Heart left ventricle (tissue), 16 donors: ENCODE measurements around the gene ALG6. TPM values are rescaled to one million over a fixed set of nuclear protein-coding genes. Genes with fewer than 3 reads are reported as not detected.
A peak's percentile ranks its signal among the peaks of the same experiment; 100 is the strongest.

Source experiments
- ATAC-seq, 4 donors: fragments of 200-7000 bp; cut with Tn5 transposase; one replicate each; pipeline ENCODE4 v1.9.1; 2020 to 2022; ENCODE audit warnings: moderate library complexity in 4 of 4, mild to moderate bottlenecking in 3 of 4, moderate number of reproducible peaks in 1 of 4
- DNase-seq, 5 donors: peaks; one replicate each; pipeline ENCODE4 v3.0.0-alpha.2; 2020
- H3K27ac ChIP-seq, 12 donors: fragments of 200-600 bp; sonication (generic) in 4 of 12; one replicate each; pipeline versions ENCODE4 v1.5.0 to v1.8.0; 2016 to 2022; ENCODE audit warnings: mild to moderate bottlenecking in 2 of 12
- H3K27me3 ChIP-seq, 9 donors: fragments of 200-600 bp; sonication (generic) in 2 of 9; one replicate each; pipeline versions ENCODE4 v1.5.1 to v1.8.0; 2016 to 2022; ENCODE audit warnings: mild to moderate bottlenecking in 3 of 9
- H3K36me3 ChIP-seq, 9 donors: fragments of 200-600 bp; sonication (generic) in 2 of 9; one replicate each; pipeline versions ENCODE4 v1.5.0 to v1.8.0; 2018 to 2022; ENCODE audit warnings: mild to moderate bottlenecking in 2 of 9
- H3K4me1 ChIP-seq, 12 donors: fragments of 200-600 bp; sonication (generic) in 4 of 12; one replicate each; pipeline versions ENCODE4 v1.5.0 to v1.8.0; 2016 to 2022; ENCODE audit warnings: mild to moderate bottlenecking in 3 of 12
- H3K4me3 ChIP-seq, 12 donors: fragments of 200-600 bp; sonication (generic) in 4 of 12; one replicate each; pipeline versions ENCODE4 v1.5.0 to v1.8.0; 2017 to 2022; ENCODE audit warnings: mild to moderate bottlenecking in 9 of 12, moderate library complexity in 4 of 12
- H3K9me3 ChIP-seq, 12 donors: fragments of 200-600 bp; sonication (generic) in 4 of 12; one replicate each; pipeline versions ENCODE4 v1.5.0 to v1.8.0; 2016 to 2022; ENCODE audit warnings: mild to moderate bottlenecking in 1 of 12
- CTCF ChIP-seq, 12 donors: fragments of 200-600 bp; sonication (generic) in 4 of 12; IDR thresholded peaks; one replicate each; pipeline versions ENCODE4 v1.5.0 to v1.8.0; 2018 to 2022; ENCODE audit warnings: antibody characterized with exemption in 12 of 12, mild to moderate bottlenecking in 5 of 12
- POLR2A ChIP-seq, 2 donors: fragments of 450-650 bp; IDR thresholded peaks; one replicate each; pipeline ENCODE4 v1.6.1; 2017; ENCODE audit warnings: antibody characterized with exemption in 2 of 2, mild to moderate bottlenecking in 2 of 2, moderate library complexity in 2 of 2
- WGBS, 4 donors: extraction: QIAGEN DNeasy Blood & Tissue Kit in 2 of 4; methylation state at CpG; one replicate each; pipeline versions ENCODE4 v1.1.5 to v1.1.7; 2013 to 2018; 5-methylcytosine and 5-hydroxymethylcytosine counted together
- intact Hi-C, 10 donors: fragments of 100-400 bp; cut with DNase I; formaldehyde crosslinking; loops; one replicate each; pipeline versions ENCODE4 v1.11.1 to v1.14.2; 2022
- polyA plus RNA-seq, 2 donors: library from polyadenylated mRNA; stranded (reverse); fragments of 200-250 nt; gene quantifications; one replicate each; pipeline ENCODE4 v1.2.3, GENCODE V29; 2013
- total RNA-seq, 9 donors: library from RNA; depleted of rRNA in 2 of 9; stranded (reverse); fragments of >200 nt in 2 of 9; fragmentation: NEBNext Ultra II Directional in 3 of 9; extraction: Animal tissue kit (Norgen Biotek cat#: 25700) in 3 of 9; gene quantifications; one replicate each; pipeline versions ENCODE4 v1.1.0 to v1.2.4, GENCODE V29; 2016 to 2023
- donor health status: ischemic (EF 13 %, LVEDD 7.1; RV severe dilation, severe dysfunction).
- donor health status: healthy with polysubstance abuse.
- donor health status: DM: no; HTN: yes; CAD: no.
- donor health status: DM: no; HTN: no; CAD: no.
- donor health status: ischemic (EF 25% LVEDD 6.9; RV normal size, moderate dysfunction).
- donor health status: ischemic (EF 25% LVEDD 5.7; RV mildly dilated, moderate dysfunction).
- donor health status: healthy.
- donor health status: DM: yes; HTN: yes; CAD: no.
- donor health status: ischemic (EF 35%, LVEDD 5.7; RV mildly dilated, moderate dysfunction).
- donor health status: nonischemic (EF 11% LVEDD 7.7; RV severe dilation, severe dysfunction).
- donor health status: DM: yes; HTN: yes; CAD: no.
- donor health status: PGD.
- donor health status: ischemic (EF 29% LVEDD 5.4; RV normal size, mild dysfunction).
- donor health status: nonischemic (EF 23%, LVEDD 6.1; RV moderate dilation, normal function).

Gene ALG6
- total and polyA plus RNA-seq, 11 donors, result 3.0 to 7.6 (median 4.3) TPM

- H3K27ac ChIP-seq, result no peak overlapping the region
- 84 to 90% (median 90%) methylated on average over 5 of the region's 5 CpGs for WGBS, 4 donors
- H3K9me3 ChIP-seq, result no peaks in the 10 kb centered on the region
- H3K4me3 ChIP-seq, result no peak overlapping the region
- H3K27me3 ChIP-seq, result peaks cover 0 to 3% (median 0%) of the 10 kb centered on the region in 9 donors
- no peaks in the 10 kb centered on the region for H3K36me3 ChIP-seq
- ATAC-seq (no peak), DNase-seq (no peak)
- H3K4me1 ChIP-seq, result peaks cover 0 to 11% (median 2%) of the 10 kb centered on the region in 12 donors
- intact Hi-C loops, result loop anchor here in 2 of 10 donors (10.0 kb wide), 1 partner anchor 162 kb away; the partner anchor contains the start of genes EFCAB7 (in 2 of the 2) and ITGB3BP (in 2 of the 2)
- no peak for TF ChIP-seq POLR2A (IDR thresholded peaks at IDR 0.05)
- no peak for TF ChIP-seq CTCF (IDR thresholded peaks at IDR 0.05)
Measured at GRCh38 chr1:63363014-63363413, 4.4 kb upstream of the ALG6 start.

DNA sequence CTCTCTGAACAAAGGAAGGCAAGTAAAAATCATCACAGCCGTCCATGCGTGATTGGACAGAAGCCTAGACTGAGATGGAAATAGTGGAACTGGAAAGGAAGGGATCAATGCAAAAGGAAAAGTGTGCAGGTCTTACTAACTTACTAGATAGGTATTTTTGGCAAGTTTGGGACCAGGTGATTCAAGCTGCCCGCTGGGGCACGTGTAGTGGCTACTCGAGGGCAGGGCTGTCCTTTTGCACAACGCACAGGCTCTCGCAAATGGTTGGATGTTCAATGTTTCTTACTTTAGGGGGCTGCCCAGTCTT is 566 bp upstream of the ALG6 start:
- TF ChIP-seq CTCF (IDR thresholded peaks at IDR 0.05) (no peak), POLR2A (IDR thresholded peaks at IDR 0.05) (no peak)
- Histone ChIP-seq H3K27me3 (peaks cover 0 to 3% (median 0%) of the 10 kb centered on the region in 9 donors), H3K27ac (peak overlapping the region in 10 of 12 donors; percentile 75 to 88 (median 84)), H3K4me3 (peak overlapping the region in 11 of 12 donors; percentile 70 to 98 (median 91)), H3K36me3 (peaks cover 0 to 13% (median 8%) of the 10 kb centered on the region in 9 donors), H3K4me1 (peaks cover 0 to 22% (median 7%) of the 10 kb centered on the region in 12 donors), H3K9me3 (no peaks in the 10 kb centered on the region)
- DNase-seq (no peak), ATAC-seq (no peak)
- 85 to 89% (median 87%) methylated on average over 7 of the region's 7 CpGs for WGBS, 4 donors
- intact Hi-C loops, result loop anchor here in 2 of 10 donors (10.0 kb wide), 1 partner anchor 158 kb away; the partner anchor contains the start of genes EFCAB7 (in 2 of the 2) and ITGB3BP (in 2 of the 2)

GRCh38 chr1:63368131-63368530 is 704 bp downstream of the ALG6 start:
- Histone ChIP-seq H3K9me3 (no peaks in the 10 kb centered on the region), H3K27me3 (no peaks in the 10 kb centered on the region), H3K4me1 (peaks cover 0 to 22% (median 7%) of the 10 kb centered on the region in 12 donors), H3K27ac (peak overlapping the region in 10 of 12 donors; percentile 75 to 88 (median 84)), H3K36me3 (peaks cover 0 to 23% (median 18%) of the 10 kb centered on the region in 9 donors), H3K4me3 (peak overlapping the region; percentile 70 to 98 (median 91))
- 5 to 8% (median 7%) methylated on average over 10 of the region's 10 CpGs for WGBS, 4 donors
- no peak for TF ChIP-seq CTCF (IDR thresholded peaks at IDR 0.05)
- TF ChIP-seq POLR2A (IDR thresholded peaks at IDR 0.05), result no peak
- intact Hi-C loops, result loop anchor here in 2 of 10 donors (10.0 kb wide), 1 partner anchor 157 kb away; the partner anchor contains the start of genes EFCAB7 (in 2 of the 2) and ITGB3BP (in 2 of the 2)
- DNase-seq, result no peak
- ATAC-seq, result no peak

- no peak for DNase-seq
- no peaks in the 10 kb centered on the region for H3K4me1 ChIP-seq
- WGBS, 4 donors, result 95 to 100% (median 97%) methylated on average over 2 of the region's 2 CpGs
- peaks cover 0 to 43% (median 11%) of the 10 kb centered on the region in 9 donors for H3K36me3 ChIP-seq
- peaks cover 0 to 2% (median 0%) of the 10 kb centered on the region in 12 donors for H3K9me3 ChIP-seq
- no peak for ATAC-seq
- no peak for TF ChIP-seq CTCF (IDR thresholded peaks at IDR 0.05)
- TF ChIP-seq POLR2A (IDR thresholded peaks at IDR 0.05), result no peak
- H3K27me3 ChIP-seq, result no peaks in the 10 kb centered on the region
- H3K27ac ChIP-seq, result no peak overlapping the region
- intact Hi-C loops, result no loop called here
- H3K4me3 ChIP-seq, result no peak overlapping the region
Measured at GRCh38 chr1:63379583-63379982, 12.2 kb downstream of the ALG6 start.
